IMR-90 (cell line): ENCODE measurements around the gene SNX27. TPM values are rescaled to one million over a fixed set of nuclear protein-coding genes. Genes with fewer than 3 reads are reported as not detected.

Source experiments
- ATAC-seq: fragments of 200-7000 bp; cut with Tn5 transposase; 2 replicates; pipeline ENCODE4 v1.9.1; 2020; ENCODE audit warnings: low read depth, mild to moderate bottlenecking, moderate library complexity
- Bru-seq: library from RNA; stranded (reverse); fragments of 400-500 nt; gene quantifications from one replicate; lab custom pipeline; 2021; lab: Mats Ljungman, UMichigan
- BruChase-seq, 2 experiments: library from RNA; stranded (reverse); fragments of 400-500 nt; gene quantifications; one replicate each; lab custom pipeline; 2021; lab: Mats Ljungman, UMichigan
- BruUV-seq: library from RNA; stranded (reverse); fragments of 400-500 nt; replicated peaks from 2 replicates; lab custom pipeline; 2021; lab: Mats Ljungman, UMichigan
- CTCF ChIA-PET: fragments of 300-600 bp; formaldehyde crosslinking; extraction: SDS; loops from one replicate; lab custom pipeline; 2021; ENCODE audit warnings: antibody characterized with exemption; lab: Yijun Ruan, JAX
- POLR2A ChIA-PET: fragments of 300-600 bp; sonication (Branson Sonifier 250); formaldehyde crosslinking; loops from one replicate; lab custom pipeline; 2022; ENCODE audit warnings: antibody characterized with exemption; ENCODE audit not compliant: unreplicated experiment; lab: Charles Lee
- DNase-seq: peaks from one replicate; pipeline ENCODE4 v3.0.0; 2013
- H2AFZ ChIP-seq: replicated peaks from 2 replicates; pipeline ENCODE3; 2013; ENCODE audit warnings: low read length, mild to moderate bottlenecking; ENCODE audit not compliant: poor library complexity
- H2AK5ac ChIP-seq: 2 replicates; pipeline ENCODE4 v1.6.1; 2013; ENCODE audit warnings: low read depth, low read length, inconsistent platforms
- H2AK9ac ChIP-seq: replicated peaks from 2 replicates; pipeline ENCODE3; 2013; ENCODE audit warnings: mild to moderate bottlenecking, low read depth, low read length, moderate library complexity; ENCODE audit not compliant: poor library complexity
- H2BK120ac ChIP-seq: 2 replicates; pipeline ENCODE4 v1.6.1; 2013; ENCODE audit warnings: low read depth, low read length, inconsistent platforms
- H2BK15ac ChIP-seq: 3 replicates; pipeline ENCODE4 v1.6.1; 2013; ENCODE audit warnings: low read depth, low read length, inconsistent platforms
- H2BK20ac ChIP-seq: 2 replicates; pipeline ENCODE4 v1.6.1; 2013; ENCODE audit warnings: low read depth, mild to moderate bottlenecking, inconsistent platforms, low read length, moderate library complexity
- H2BK5ac ChIP-seq: 2 replicates; pipeline ENCODE4 v1.6.1; 2013; ENCODE audit warnings: mild to moderate bottlenecking, low read depth, low read length, inconsistent platforms; ENCODE audit not compliant: poor library complexity, severe bottlenecking
- H3K14ac ChIP-seq: replicated peaks from 2 replicates; pipeline ENCODE4 v1.6.1; 2013; ENCODE audit warnings: low read depth, low read length, inconsistent platforms
- H3K18ac ChIP-seq: 2 replicates; pipeline ENCODE4 v1.6.1; 2013; ENCODE audit warnings: low read depth, low read length, control low read depth
- H3K23ac ChIP-seq: 2 replicates; pipeline ENCODE4 v1.6.1; 2013; ENCODE audit warnings: low read depth, low read length, inconsistent platforms
- H3K27ac ChIP-seq: 2 replicates; pipeline ENCODE4 v1.5.1; 2013; ENCODE audit warnings: mild to moderate bottlenecking, control low read depth, low read length; ENCODE audit not compliant: insufficient read depth
- H3K27me3 ChIP-seq: 2 replicates; pipeline ENCODE4 v1.6.1; 2013; ENCODE audit warnings: low read length; ENCODE audit not compliant: control insufficient read depth, insufficient read depth
- H3K36me3 ChIP-seq: 2 replicates; pipeline ENCODE4 v1.6.1; 2013; ENCODE audit warnings: low read length, mixed read lengths; ENCODE audit not compliant: control insufficient read depth, insufficient read depth
- H3K4ac ChIP-seq: 2 replicates; pipeline ENCODE4 v1.6.1; 2013; ENCODE audit warnings: low read depth, low read length, inconsistent platforms
- H3K4me1 ChIP-seq: 2 replicates; pipeline ENCODE4 v1.6.1; 2013; ENCODE audit warnings: low read length, mixed read lengths; ENCODE audit not compliant: control insufficient read depth, insufficient read depth
- H3K4me2 ChIP-seq: 2 replicates; pipeline ENCODE4 v1.6.1; 2013; ENCODE audit warnings: low read depth, mild to moderate bottlenecking, control low read depth, low read length, moderate library complexity
- H3K4me3 ChIP-seq: 2 replicates; pipeline ENCODE4 v1.5.1; 2013; ENCODE audit warnings: low read depth, mild to moderate bottlenecking, control low read depth, low read length, moderate library complexity; ENCODE audit not compliant: insufficient read depth
- H3K56ac ChIP-seq: 2 replicates; pipeline ENCODE4 v1.6.1; 2013; ENCODE audit warnings: low read length, inconsistent platforms; ENCODE audit not compliant: insufficient read depth; ENCODE audit errors: extremely low read depth
- H3K79me1 ChIP-seq, 2 experiments: 2 replicates each; pipeline ENCODE4 v1.6.1; 2013; ENCODE audit warnings: low read length in 2 of 2, inconsistent platforms in 1 of 2, low read depth in 1 of 2
- H3K9ac ChIP-seq: 2 replicates; pipeline ENCODE4 v1.6.1; 2013; ENCODE audit warnings: low read depth, low read length, control low read depth
- H3K9me1 ChIP-seq: 2 replicates; pipeline ENCODE4 v1.6.1; 2013; ENCODE audit warnings: low read length, inconsistent platforms; ENCODE audit not compliant: insufficient read depth
- H3K9me3 ChIP-seq: 2 replicates; pipeline ENCODE4 v1.6.1; 2013; ENCODE audit warnings: low read length; ENCODE audit not compliant: control insufficient read depth, insufficient read depth
- H4K20me1 ChIP-seq: 2 replicates; pipeline ENCODE4 v1.6.1; 2013; ENCODE audit warnings: low read length, inconsistent platforms; ENCODE audit not compliant: insufficient read depth
- H4K5ac ChIP-seq: 2 replicates; pipeline ENCODE4 v1.6.1; 2013; ENCODE audit warnings: mild to moderate bottlenecking, low read depth, low read length, control low read depth
- H4K8ac ChIP-seq, 2 experiments: 2 replicates each; pipeline ENCODE4 v1.6.1; 2013; ENCODE audit warnings: low read depth in 2 of 2, low read length in 2 of 2, control low read depth in 1 of 2, inconsistent platforms in 1 of 2
- H4K91ac ChIP-seq: 2 replicates; pipeline ENCODE4 v1.6.1; 2013; ENCODE audit warnings: low read depth, low read length, inconsistent platforms; ENCODE audit not compliant: insufficient read depth
- MAZ ChIP-seq: IDR thresholded peaks from 2 replicates; pipeline ENCODE4 v1.6.1; 2012; ENCODE audit warnings: low read depth, mild to moderate bottlenecking, low read length, improper control_type of control experiment, moderate library complexity, borderline replicate concordance
- MXI1 ChIP-seq: IDR thresholded peaks from 2 replicates; pipeline ENCODE4 v1.6.1; 2012; ENCODE audit warnings: low read depth, mild to moderate bottlenecking, low read length, moderate library complexity, borderline replicate concordance
- POLR2A ChIP-seq: IDR thresholded peaks from 2 replicates; pipeline ENCODE4 v1.6.1; 2012; ENCODE audit warnings: mild to moderate bottlenecking, low read depth, low read length
- WGBS, 2 experiments: methylation state at CpG; one replicate each; pipeline versions ENCODE4 v1.1.5 to v1.1.7; 2013; ENCODE audit warnings: missing lambda C conversion rate in 2 of 2; ENCODE audit not compliant: insufficient read length in 1 of 2; ENCODE audit errors: extremely low coverage in 2 of 2; 5-methylcytosine and 5-hydroxymethylcytosine counted together
- dilution Hi-C: fragments of 300-500 bp; cut with HindIII; formaldehyde crosslinking; loops from one replicate; pipeline ENCODE4 v1.14.3; 2018; ENCODE audit warnings: low sequenced_read_pairs; ENCODE audit not compliant: unreplicated experiment
- in situ Hi-C: fragments of 300-500 bp; cut with MboI; formaldehyde crosslinking; loops from 3 replicates; pipeline ENCODE4 v1.14.3; 2019; ENCODE audit warnings: low sequenced_read_pairs, inconsistent platforms, mixed read lengths
- intact Hi-C: fragments of 100-400 bp; cut with micrococcal nuclease; formaldehyde crosslinking; loops from 2 replicates; pipeline ENCODE4 v1.10.0; 2022
- long read RNA-seq: library from polyadenylated mRNA; unstranded; transcript quantifications from one replicate; pipeline ENCODE4 v2.0.0, GENCODE V29; 2021; ENCODE audit not compliant: unreplicated experiment
- polyA plus RNA-seq, 3 experiments: library from polyadenylated mRNA; depleted of rRNA; stranded (reverse); fragments of >200 nt; gene quantifications; 2 replicates each; pipeline ENCODE4 v1.2.3, GENCODE V29; 2012; ENCODE audit warnings: low replicate concordance in 1 of 3
- total RNA-seq: library from RNA; depleted of rRNA; stranded (reverse); fragments of >200 nt; gene quantifications from 2 replicates; pipeline ENCODE4 v1.2.3, GENCODE V29; 2012; rRNA removed

Gene SNX27
- total RNA-seq (25.6 and 34.4 TPM in 2 replicates), polyA plus RNA-seq (2012; rRNA removed) (9.3 and 12.3 TPM in 2 replicates), Bru-seq, nascent RNA (percentile 74 among the genes with signal in this experiment), BruChase-seq, experiment 1, labeled RNA remaining after a 6-hour chase (percentile 87 among the genes with signal in this experiment), BruChase-seq, experiment 2, labeled RNA remaining after a 2-hour chase (percentile 83 among the genes with signal in this experiment)
- 4.6 and 5.4 TPM in 2 replicates for polyA plus RNA-seq (2012; cell fraction: cytosol; rRNA removed)
- 6.0 and 17.1 TPM in 2 replicates for polyA plus RNA-seq (2012; cell fraction: nucleus; rRNA removed; ENCODE audit: low replicate concordance)
- long read RNA-seq, full-length matches to known transcripts = 16 of 33 reads
- long read RNA-seq, partial matches to known transcripts = 3 of 33 reads
- long read RNA-seq, other reads (novel, unspliced or antisense) = 14 of 33 reads

DNA sequence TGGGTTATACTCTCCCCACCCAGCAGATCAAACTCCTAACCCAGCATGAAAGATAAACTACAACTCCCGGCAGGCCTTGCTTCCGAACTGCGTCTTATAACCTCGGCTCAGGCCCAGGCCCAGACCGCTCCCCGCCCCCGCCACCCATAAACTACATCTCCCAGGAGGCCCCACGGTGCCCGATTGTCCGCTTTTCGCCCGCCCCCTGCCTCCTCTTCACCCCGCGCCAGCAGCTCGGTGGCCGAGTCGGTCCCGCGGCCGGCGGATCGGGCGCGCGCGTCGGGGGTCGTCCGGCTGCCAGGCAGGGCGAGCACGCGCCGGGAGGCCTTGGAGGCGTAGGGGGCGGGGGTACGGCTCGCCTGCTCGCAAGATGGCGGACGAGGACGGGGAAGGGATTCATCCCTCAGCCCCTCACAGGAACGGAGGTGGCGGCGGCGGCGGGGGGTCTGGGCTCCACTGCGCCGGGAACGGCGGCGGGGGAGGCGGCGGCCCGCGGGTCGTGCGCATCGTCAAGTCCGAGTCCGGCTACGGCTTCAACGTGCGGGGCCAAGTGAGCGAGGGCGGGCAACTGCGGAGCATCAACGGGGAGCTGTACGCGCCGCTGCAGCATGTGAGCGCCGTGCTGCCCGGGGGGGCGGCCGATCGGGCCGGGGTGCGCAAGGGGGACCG, at the start of gene SNX27:
TSS of gene SNX27 (plus strand) at position 219 of the 669 bp plus-strand sequence. CDS start at position 371, 152 bp downstream.
- H2BK15ac ChIP-seq = peak within 1 kb of the TSS; percentile 15; the same call in 2 of the 3 replicates
- H3K36me3 ChIP-seq = no peaks in the 10 kb centered on the region
- peaks cover 13 to 47% of the 10 kb centered on the region in 2 experiments for H3K79me1 ChIP-seq
- peak within 1 kb of the TSS; percentile 56 to 68 for H4K8ac ChIP-seq
- H4K5ac ChIP-seq = peak within 1 kb of the TSS; percentile 50
- peak within 1 kb of the TSS; percentile 80 for H3K9ac ChIP-seq
- no peaks in the 10 kb centered on the region for H3K9me3 ChIP-seq
- peak within 1 kb of the TSS; percentile 89 for H3K27ac ChIP-seq
- H2BK20ac ChIP-seq = peak within 1 kb of the TSS; percentile 38; the same call in 1 of the 2 replicates
- H3K56ac ChIP-seq = 0 out of 2 replicates have a peak within 1 kb of the TSS, but pooled peaks have one; percentile 36
- TF ChIP-seq MAZ (peak; percentile 78), POLR2A (no peak), MXI1 (peak; percentile 27)
- ChIA-PET CTCF (interaction anchor here (1.4 kb wide), 1 partner anchor 18 kb away, joined by 7 read pairs; no protein-coding TSS in a partner anchor), POLR2A (no interaction called here)
- H2AFZ ChIP-seq = peak within 1 kb of the TSS; percentile 97
- H3K4me2 ChIP-seq = peak within 1 kb of the TSS; percentile 99
- peak within 1 kb of the TSS; percentile 79 for H3K14ac ChIP-seq
- peaks cover 14% of the 10 kb centered on the region; the same call in 1 of the 2 replicates for H3K9me1 ChIP-seq
- peak within 1 kb of the TSS; percentile 40; the same call in 1 of the 2 replicates for H2AK5ac ChIP-seq
- H3K4me1 ChIP-seq = peaks cover 10% of the 10 kb centered on the region
- no peaks in the 10 kb centered on the region for H3K27me3 ChIP-seq
- in situ Hi-C loops = no loop called here
- intact Hi-C loops = no loop called here
- WGBS, 2 experiments = 1% methylated on average over 25 of the region's 79 CpGs; no CpG with 5 or more reads in 1 of the 2 experiments
- dilution Hi-C loops = no loop called here
- ATAC-seq (peak; percentile 88), DNase-seq (peak; percentile 90)
- peak within 1 kb of the TSS; percentile 82 for H3K4ac ChIP-seq
- BruUV-seq = no TSS peak
- H2BK5ac ChIP-seq = peak within 1 kb of the TSS; percentile 95
- H3K18ac ChIP-seq = peak within 1 kb of the TSS; percentile 40
- peak within 1 kb of the TSS; percentile 92 for H2AK9ac ChIP-seq
- H3K23ac ChIP-seq = peak within 1 kb of the TSS; percentile 93
- peak within 1 kb of the TSS; percentile 66 for H4K91ac ChIP-seq
- H4K20me1 ChIP-seq = peaks cover 15% of the 10 kb centered on the region; the same call in 1 of the 2 replicates
- peak within 1 kb of the TSS; percentile 84 for H3K4me3 ChIP-seq
- peak within 1 kb of the TSS; percentile 76 for H2BK120ac ChIP-seq
